NCI-H128 (cell line): Measurements from ENCODE around the gene EFTUD2.
"Not testable (repeated sequence)": the region's sequence is repeated elsewhere in the genome, so short reads cannot be mapped to it uniquely, and the experiment has no call there.

ENCODE experiments used
- DNase-seq: peaks from one replicate; lab custom pipeline; 2025; ENCODE audit not compliant: unreplicated experiment; lab: John Stamatoyannopoulos, UW

Gene EFTUD2

DNA sequence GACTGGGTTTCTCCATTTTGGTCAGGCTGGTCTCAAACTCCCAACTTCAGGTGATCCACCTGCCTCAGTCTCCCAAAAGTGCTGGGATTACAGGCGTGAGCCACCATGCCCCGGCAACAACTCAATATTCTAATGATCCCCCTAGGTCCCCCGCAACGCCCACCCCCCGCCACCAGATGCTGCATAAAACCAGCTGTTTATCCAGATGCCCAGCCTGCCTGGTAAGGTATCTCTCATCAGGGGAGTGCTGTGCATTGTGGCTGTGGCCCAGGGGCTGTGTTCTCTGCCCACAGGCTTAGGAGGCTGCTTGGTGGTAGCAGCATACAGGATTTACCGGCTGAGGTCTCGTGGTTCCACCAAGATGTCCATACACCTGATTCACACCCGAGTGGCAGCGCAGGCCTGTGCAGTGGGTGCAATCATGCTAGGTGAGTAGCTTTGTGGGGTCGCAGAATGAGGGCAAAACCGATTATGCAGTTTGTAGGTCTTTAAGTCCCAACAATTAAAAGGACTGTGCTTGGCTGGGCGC lies 50.2 kb downstream of the EFTUD2 start:
- DNase-seq = no peak

DNA sequence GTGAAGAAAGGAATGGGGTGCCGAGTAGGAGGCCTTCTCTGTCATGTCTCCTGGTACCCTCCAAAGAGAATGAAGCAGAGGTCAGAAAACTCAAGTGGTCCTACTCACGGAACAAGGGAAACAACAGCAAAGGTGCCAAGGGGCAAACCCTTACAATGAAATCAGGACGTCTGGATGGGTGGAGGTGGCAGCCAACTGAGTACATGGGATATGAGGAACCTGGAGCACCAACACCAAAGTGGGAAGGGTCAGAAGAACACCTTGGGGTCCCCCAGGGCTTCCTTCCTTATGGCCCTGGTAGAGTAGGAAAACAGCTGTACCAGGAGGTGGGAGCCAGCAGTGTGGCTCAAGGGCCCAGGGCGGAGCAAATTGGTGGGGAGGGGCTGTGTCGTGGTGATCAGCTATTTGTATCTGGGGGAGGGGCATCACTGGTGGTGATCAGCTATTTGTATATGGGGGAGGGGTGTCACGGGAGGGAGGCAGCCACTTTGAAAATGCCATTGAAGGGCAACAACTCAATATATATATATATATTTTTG lies 50.9 kb downstream of the EFTUD2 start:
- no peak for DNase-seq

DNA sequence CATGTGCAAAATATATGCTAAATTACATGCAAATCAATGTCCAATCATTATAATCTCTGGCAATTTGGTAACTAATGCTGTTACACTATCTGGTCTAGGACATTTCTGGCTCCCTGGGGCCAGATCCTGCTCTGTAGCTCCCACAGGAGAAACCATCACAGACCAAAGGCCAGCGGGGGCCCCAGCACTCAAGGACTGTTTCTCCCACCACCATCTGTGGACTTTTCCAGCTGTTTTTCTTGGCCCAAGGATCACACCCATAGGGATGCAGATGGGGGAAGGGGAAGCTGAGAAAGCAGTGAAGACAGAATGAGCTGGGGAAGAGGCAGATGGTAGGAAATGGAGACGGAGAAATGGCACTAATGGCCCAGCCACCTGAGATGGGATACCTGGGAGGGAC lies 51.7 kb downstream of the EFTUD2 start, which contains the start of gene HIGD1B:
Gene HIGD1B, plus strand, starts transcription at position 298 of the 400 bp plus-strand sequence. CDS start 270 bp downstream, outside the sequence.
- DNase-seq = no peak

DNA sequence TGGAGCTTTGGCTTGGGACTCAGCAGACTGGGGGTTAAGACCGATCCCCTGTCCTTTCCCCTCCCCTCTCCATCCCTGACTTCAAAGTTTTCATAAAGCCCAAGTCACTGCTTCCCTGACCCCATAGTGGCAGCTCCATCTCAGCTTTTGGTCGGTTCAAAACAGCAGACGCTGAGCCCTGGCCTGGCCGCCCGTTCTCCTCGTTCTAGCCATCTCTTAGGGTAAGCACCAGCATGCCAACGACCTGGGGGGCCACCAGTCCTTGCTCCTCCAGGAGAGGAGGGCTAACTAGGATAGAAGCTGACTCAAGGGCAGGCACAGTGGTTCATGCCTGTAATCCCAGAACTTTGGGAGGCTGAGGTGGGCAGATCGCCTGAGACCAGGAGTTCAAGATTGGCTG lies 53.0 kb downstream of the EFTUD2 start:
- no peak for DNase-seq

DNA sequence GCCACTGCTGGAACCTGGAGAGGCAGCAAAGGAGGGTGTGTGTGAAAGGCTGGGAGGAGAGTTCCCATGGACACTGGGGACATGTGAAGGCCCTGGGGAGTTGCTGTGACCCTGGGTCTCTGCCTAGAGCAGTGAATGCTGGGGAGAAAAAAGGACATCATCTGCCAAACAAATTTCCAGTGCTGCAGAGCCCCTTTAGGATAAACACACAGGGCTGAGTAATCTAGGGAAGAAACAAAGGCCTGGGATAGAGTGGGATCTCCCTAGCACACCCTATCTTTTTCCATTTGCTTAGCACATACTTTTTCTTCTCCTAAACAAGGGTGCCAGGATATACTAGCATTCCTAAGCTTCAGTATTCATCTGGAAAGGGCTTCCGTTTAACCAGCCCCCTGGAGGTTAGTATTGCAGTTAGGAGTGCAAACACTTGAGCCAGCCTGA lies 54.8 kb downstream of the EFTUD2 start:
- DNase-seq = no peak

DNA sequence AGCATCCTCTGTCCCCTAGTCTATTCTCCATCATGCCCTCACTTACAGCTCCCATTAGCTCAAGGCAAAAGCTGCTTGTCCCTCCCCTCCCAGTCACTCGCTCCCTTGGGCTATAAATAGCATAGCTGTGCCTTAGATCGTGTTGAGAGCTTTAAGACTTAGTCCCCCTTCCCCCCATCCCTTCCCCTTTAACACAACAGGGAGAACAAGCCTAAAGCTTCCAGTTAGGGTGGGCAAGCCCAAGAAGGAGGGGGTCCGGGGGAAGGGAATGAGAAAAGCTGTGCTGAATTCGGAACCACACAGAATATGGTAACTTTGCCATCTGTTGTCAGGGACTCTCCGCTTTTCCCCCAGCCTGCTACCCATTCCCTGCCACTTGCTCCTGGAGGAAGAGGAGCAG lies 56.5 kb downstream of the EFTUD2 start:
- DNase-seq = no peak

DNA sequence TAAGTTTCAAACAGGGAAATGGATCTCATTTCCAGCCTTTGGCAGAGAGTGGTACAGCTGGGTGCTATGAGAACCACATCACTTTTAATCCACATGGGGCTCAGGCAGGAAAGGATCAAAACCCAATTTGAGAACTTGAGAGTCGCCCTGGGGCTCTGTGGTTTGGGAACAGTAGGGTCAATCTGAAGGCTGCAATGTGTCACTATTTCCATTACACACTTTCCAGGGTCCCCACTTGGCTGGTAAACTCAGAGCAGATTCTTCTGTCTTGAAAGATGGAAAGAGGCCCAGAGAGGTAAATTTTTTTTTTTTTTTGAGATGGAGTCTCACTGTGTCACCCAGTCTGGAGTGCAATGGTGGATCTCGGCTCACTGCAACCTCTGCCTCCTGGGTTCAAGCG lies 58.3 kb downstream of the EFTUD2 start:
- no peak for DNase-seq

DNA sequence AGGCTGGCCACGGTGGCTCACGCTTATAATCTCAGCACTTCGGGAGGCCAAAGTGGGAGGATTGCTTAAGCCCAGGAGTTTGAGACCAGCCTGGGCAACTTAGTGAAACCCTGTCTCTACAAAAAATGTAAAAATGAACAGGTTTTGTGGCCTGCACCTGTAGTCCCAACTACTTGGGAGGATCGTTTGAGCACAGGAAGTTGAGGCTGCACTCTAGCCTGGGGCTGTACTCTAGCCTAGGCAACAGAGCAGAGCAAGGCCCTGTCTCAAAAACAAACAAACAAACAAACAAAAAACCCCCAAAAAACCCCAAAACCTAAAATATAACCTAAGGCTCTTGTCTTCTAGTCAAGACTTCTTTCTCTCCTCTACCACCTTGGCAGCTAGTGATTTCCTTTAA lies 59.0 kb downstream of the EFTUD2 start:
- DNase-seq = no peak

DNA sequence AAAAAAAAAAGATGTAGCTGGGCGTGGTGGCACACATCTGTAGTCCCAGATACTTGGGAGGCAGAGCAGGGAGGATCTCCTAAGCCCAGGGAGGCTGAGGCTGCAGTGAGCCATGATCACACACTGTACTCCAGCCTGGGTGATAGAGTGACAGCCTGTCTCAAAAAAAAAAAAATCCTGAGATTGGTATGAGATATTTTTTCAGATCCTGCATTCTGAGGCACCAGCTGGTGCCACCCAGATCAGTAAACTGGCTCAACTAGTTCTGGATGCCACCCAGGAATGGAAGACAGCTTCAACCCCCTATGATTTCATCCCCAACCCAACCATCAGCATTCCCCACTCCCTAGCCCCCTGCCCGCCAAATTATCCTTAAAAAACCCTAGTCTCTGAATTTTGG lies 62.0 kb downstream of the EFTUD2 start:
- DNase-seq = no peak

DNA sequence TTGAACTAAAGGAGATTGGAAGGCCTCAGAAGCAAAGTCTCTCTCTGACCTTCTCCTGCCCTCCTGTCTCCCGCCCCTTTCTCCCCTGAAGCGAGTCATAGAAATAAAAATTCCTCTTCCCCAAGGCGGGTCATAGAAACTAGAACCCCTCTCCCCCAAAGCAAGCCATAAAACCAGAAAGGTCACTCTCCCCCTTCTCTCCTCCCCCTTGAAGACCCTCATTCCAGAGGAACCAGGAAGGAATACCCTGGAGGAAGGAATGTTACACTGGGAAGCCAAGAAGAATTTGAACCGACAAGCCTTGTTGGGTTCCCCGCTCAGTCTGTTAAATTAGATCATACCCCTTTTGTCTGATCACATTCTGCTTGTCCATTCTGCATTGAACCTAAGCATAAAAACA lies 66.4 kb downstream of the EFTUD2 start:
- no peak for DNase-seq

DNA sequence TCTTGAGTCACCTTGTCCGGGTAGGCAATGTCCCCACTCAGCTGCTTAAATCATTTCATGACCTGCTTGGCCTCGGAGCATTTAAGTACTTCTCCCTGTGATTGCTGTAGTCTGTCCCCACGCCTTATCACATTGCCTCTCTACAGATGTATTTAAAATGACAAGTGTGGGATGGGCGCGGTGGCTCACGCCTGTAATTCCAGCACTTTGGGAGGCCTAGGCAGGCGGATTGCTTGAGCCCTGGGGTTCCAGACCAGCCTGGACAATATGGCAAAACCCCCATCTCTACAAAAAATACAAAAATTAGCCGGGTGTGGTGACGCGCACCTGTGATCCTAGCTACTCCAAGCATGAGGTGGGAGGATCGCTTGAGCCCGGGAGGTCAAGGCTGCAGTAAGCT lies 67.9 kb downstream of the EFTUD2 start:
- DNase-seq = no peak

DNA sequence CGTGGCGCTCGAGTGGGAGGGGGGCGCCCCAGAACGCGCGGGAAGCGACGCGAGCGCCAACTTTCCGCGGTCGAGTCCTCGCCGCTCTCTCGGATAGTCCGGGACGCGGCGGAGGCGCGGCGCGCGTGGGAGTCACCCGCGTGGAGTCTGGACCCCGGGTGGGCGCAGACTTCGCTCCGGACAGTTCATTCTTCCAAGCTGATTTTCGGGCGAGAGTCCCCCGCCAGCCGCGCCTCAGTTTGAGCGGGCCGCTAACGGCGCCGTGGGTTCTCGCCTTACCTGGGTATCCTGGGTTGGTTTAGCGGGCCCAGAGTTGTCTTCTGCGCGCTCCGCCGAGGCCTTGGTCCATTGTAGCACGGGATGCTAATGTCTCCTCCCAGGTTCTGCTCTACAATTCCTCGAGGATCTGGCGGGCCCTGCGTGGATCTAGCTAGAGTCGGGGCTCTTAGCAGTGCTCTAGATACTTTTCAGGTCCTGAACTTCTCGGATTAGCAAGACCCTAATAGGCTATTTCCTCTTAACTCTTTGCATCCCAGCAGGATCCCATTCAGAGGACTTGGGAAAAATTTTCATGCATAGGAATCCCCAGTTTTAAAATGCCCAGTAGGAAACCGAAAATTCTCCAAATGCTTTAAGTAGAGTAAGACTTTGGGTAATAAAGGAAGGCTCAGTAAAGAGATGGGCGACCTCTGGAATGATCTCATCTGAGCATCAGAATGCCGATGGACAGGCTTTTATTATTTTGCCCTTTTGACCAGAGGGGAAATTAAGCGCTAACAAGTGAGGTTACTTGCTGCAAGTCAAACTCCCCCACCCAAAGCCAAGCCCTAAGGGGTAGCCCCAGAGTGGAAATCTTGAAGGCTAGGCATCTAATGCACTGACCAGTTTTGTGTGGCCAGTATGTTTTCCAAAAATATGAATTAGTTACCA lies 68.6 kb downstream of the EFTUD2 start:
- no peak for DNase-seq

DNA sequence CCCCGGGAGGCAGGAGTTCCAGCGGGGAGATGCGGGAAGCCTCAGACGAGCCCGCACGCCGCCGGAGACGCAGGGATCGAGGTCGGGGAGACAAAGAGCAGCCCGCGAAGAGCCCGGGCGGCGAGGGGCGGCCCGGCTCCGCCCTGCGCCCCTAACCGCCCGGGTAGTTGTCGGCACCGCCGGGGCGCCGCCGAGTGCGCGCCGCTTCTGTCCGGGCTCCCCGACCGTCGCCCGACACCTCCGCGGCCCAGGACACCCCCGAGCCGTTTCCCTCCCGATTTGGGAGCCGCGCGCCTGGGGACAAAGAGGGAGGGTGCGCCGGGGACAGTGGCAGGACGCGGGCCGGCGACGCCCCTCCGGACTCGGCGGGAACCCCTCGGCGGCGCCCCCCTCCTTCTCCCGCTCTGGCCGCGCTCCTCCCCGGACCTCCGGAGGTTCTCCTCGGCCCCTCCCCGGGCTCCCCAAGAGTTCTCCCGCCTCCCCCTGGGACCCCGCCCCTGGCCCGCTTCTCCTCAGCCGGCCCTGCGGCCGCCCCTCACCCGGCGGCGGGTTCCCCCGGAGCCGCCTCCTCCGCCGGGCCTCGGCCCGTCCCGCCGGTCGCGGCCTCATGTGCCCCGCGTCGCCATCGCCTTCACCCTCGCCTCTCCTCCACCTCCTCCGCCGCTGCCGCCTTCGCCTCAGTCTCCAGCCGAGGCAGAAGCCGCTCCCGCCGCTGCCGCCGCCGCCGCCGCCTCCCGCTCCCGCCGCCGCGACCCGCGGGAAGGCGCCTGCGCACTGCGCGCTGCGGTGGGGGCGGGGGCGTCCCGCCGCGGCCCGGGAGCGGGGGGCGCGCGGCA lies 69.5 kb downstream of the EFTUD2 start, which contains the start of gene GJC1:
Gene GJC1, minus strand, starts transcription at position 765 of the 836 bp plus-strand sequence. CDS start 24,470 bp downstream, outside the sequence.
- DNase-seq = no peak

DNA sequence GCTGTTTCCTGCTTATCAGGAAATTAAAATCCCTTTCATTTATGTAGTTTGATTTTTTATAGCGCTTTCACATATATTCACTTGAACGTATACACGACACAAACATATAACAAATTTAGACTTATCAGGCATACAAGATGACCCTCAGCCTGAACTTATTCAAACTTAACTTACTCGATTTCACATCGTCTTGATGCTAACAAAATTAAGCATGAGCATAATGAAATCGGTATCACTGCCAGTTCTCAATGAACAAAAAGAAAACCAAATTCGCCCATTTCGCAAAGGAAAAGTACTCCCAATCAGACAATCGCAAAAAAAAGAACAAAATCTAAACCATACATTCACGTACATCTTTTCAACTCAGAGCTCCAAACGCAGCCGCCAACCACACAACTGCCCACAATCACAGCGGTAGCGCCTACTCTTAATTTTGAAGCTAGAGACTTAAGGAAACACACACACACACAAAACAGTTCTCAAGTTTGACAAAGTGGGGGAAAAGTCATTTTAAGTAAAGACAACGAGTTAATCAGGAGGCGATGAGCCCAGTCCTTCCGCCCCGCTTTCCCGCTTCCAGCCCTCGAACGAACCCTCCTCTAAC lies 70.2 kb downstream of the EFTUD2 start:
- DNase-seq = no peak

DNA sequence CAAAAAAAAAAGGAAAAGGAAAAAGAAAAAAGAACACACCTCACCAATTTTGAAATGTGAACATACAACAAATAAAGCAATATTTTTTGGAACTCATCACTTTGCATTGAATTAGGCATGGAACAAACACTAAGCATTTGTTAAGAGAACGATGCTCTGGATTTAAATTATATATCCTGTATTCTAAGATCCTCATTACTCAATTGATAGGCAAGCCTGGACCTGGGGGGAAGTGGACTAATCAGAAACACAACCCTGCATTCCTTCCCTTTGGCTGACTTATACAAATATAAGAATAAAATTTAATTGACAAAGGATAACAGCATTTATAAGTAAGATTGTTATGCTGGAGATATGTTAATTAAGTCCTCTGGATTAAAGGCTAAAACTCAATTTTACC lies 71.4 kb downstream of the EFTUD2 start:
- DNase-seq = no peak

DNA sequence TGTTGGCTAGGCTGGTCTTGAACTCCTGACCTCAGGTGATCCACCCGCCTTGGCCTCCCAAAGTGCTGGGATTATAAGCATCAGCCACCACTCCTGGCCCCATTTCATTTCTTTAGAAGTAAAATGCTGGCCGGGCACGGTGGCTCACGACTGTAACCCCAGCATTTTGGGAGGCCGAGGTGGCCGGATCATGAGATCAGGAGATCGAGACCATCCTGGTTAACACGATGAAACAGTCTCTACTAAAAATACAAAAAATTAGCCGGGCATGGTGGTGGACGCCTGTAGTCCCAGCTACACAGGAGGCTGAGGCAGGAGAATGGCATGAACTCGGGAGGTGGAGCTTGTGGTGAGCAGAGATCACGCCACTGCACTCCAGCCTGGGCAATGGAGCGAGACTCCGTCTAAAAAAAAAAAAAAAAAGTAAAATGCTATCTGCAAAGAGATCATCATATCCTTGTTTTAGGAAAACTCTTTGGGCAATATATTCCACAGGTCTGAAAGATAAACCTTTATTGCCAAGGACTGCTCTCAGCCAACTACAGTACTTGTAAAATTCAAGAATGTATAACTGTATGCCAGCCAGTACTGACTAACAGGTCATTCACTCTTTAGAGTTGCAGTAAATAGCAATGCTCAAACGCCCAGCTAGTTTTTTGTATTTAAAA lies 73.0 kb downstream of the EFTUD2 start:
- no peak for DNase-seq

DNA sequence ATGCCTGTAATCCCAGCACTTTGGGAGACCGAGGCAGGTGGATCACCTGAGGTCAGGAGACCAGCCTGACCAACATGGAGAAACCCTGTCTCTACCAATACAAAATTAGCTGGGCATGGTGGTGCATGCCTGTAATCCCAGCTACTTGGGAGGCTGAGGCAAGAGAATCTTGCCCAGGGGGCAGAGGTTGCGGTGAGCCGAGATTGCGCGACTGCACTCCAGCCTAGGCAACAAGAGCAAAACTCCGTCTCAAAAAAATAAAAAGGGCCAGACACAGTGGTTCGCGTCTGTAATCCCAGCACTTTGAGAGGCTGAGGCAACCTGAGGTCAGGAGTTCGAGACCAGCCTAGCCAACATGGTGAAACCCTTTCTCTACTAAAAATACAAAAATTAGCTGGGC lies 74.0 kb downstream of the EFTUD2 start:
- DNase-seq = not testable (repeated sequence)

DNA sequence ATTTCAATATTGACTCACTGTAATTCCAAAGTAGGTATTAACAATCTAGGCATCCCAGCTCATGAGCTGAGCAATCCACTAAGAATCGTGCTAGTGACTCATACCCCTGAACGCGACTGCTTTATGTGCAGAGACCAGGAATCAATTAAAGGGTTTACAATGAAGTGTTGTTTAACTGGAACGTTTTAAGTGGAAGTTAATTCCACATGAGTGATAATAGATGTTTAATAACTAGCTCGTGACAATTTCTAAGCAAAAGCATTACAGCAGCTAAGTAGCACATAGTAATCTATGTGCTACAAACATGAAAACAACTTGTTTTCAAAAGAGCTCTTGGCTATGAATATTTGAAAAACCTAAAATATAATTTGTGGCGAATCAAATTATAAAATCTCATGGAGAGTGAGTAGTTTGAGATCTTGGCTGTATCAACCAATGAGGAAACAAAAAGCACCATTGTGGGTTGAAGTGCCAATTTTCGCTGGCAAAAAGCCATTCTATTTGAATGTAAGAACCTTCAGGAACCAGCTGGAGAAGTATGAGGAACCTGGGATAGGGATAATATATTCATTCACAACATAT lies 78.5 kb downstream of the EFTUD2 start:
- DNase-seq = peak; percentile 50

DNA sequence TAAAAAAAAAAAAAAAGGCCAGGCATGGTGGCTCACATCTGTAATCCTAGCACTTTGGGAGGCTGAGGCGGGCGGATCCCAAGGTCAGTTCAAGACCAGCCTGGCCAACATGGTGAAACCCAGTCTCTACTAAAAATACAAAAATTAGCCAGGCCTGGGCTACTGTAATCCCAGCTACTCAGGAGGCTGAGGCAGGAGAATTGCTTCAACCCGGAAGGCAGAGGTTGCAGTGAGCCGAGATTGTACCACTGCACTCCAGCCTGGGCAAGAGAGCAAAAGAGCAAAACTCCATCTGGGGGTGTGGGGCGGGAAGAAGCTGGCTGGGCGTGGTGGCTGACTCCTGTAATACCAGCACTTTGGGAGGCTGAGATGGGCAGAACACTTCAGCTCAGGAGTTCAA lies 80.7 kb downstream of the EFTUD2 start:
- not testable (repeated sequence) for DNase-seq

DNA sequence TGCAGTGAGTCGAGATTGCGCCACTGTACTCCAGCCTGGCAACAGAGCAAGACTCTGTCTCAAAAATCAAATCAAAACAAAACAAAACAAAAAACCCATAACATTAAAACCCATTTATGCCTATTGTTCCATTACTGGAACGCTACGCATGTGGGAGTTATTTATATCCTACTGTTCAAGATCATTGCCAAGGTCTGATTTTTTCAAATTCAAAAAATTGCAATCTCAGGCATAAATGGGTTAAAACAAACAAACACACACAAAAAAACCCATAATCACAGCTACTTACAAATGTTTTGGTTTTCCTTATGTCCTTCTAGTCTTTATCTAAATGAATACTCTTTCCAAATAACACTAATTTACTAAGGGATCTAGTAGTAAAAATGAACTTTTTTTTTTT lies 87.0 kb downstream of the EFTUD2 start:
- no peak for DNase-seq
